Neuron (in vitro differentiated cells): ENCODE data around the gene SLC26A9.

Experiments used
- H2AFZ ChIP-seq: one replicate; pipeline ENCODE4 v1.6.1; 2013; ENCODE audit warnings: low read depth, mild to moderate bottlenecking, inconsistent platforms, low read length, moderate library complexity
- H3K27me3 ChIP-seq: one replicate; pipeline ENCODE4 v1.6.1; 2013; ENCODE audit warnings: low read length; ENCODE audit not compliant: insufficient read depth
- H3K36me3 ChIP-seq: one replicate; pipeline ENCODE4 v1.6.1; 2013; ENCODE audit warnings: low read length; ENCODE audit not compliant: insufficient read depth
- H3K4me1 ChIP-seq: one replicate; pipeline ENCODE4 v1.6.1; 2013; ENCODE audit warnings: low read length; ENCODE audit not compliant: insufficient read depth
- H3K4me3 ChIP-seq: 2 replicates; pipeline ENCODE4 v1.5.1; 2013; ENCODE audit warnings: mild to moderate bottlenecking, low read length, moderate library complexity
- H3K9me3 ChIP-seq: one replicate; pipeline ENCODE4 v1.6.1; 2013; ENCODE audit warnings: low read length

SLC26A9 gene, protein sequence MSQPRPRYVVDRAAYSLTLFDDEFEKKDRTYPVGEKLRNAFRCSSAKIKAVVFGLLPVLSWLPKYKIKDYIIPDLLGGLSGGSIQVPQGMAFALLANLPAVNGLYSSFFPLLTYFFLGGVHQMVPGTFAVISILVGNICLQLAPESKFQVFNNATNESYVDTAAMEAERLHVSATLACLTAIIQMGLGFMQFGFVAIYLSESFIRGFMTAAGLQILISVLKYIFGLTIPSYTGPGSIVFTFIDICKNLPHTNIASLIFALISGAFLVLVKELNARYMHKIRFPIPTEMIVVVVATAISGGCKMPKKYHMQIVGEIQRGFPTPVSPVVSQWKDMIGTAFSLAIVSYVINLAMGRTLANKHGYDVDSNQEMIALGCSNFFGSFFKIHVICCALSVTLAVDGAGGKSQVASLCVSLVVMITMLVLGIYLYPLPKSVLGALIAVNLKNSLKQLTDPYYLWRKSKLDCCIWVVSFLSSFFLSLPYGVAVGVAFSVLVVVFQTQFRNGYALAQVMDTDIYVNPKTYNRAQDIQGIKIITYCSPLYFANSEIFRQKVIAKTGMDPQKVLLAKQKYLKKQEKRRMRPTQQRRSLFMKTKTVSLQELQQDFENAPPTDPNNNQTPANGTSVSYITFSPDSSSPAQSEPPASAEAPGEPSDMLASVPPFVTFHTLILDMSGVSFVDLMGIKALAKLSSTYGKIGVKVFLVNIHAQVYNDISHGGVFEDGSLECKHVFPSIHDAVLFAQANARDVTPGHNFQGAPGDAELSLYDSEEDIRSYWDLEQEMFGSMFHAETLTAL

DNA sequence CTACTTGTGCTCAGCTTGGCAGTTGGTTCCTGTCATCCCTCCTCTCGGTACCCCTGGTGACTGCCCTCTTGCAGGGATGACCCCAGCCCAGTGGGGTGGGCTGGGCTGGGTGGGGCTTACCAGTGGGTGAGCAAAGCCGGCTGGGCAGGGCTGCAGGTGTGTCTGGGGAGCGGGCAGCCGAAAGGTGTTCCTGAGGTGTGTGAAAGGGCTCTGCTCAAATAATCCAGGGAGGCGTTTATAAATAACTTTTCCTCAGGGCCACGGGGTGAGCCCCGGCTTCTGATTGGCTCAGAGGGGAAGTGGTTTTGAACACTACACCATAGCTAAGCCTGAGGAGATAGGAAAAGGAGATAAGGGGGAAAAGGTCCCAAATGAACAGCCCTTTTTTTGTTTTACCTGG, at the start of gene SLC26A9:
Gene SLC26A9, minus strand, starts transcription at position 212 of the 400 bp plus-strand sequence. CDS start 7,636 bp downstream, outside the sequence.
- no peaks in the 10 kb centered on the region for H3K27me3 ChIP-seq
- H3K9me3 ChIP-seq, result no peaks in the 10 kb centered on the region
- no peaks in the 10 kb centered on the region for H3K36me3 ChIP-seq
- H3K4me3 ChIP-seq, result no peak within 1 kb of the TSS
- no peaks in the 10 kb centered on the region for H3K4me1 ChIP-seq
- no peak within 1 kb of the TSS for H2AFZ ChIP-seq

DNA sequence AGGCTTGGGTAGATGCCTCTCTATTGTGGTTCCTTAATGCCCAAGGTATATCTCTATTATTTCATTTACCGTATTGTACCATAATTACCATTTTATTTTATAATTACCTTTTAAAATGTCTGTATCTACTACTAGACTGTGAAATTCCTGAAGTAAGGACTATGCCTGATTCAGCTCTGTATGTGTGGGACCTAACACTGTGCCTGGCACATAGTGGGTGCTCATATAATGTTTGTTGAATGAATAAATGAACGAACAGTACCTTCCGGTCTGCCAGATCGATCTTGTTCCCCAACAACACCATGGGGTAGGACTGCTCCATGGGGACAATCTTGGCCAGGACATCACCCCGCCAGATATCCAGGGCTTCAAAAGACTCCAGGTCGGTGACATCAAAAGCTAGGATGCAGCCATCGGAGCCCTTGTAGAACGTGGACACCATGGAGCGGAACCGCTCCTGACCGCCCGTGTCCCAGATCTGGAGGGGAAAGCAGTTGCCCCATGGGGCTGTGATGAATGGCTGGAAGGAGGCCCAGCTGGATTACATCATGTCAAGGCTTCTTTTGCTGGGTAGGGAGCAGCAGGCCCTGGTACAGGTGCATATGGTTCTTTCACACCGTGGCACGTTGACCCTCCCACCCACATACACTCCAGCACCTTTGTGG, 49.1 kb upstream of the SLC26A9 start:
- no peak overlapping the region for H3K4me3 ChIP-seq
- H3K27me3 ChIP-seq, result no peaks in the 10 kb centered on the region
- H2AFZ ChIP-seq, result no peak overlapping the region
- H3K36me3 ChIP-seq, result no peaks in the 10 kb centered on the region
- H3K9me3 ChIP-seq, result no peaks in the 10 kb centered on the region
- peaks cover 3% of the 10 kb centered on the region for H3K4me1 ChIP-seq

DNA sequence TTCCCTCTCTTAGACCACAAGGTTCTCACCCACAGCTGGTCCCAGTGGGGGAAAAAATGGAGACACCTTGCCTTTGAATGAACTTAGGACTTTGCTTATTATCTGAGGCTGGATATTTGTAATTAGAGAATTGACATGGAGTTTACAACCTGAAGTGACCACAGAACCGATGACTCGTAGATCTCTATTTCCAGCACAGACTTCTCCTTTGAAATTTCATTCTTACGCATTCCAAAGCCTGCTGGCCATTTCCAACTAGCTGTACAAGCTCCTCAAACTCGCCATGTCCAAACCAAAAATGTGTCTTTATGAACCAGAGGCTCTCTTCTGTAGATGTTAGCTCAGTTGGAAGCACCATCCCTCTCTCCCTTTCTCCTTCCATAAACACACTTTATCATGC, 48.0 kb upstream of the SLC26A9 start:
- Histone ChIP-seq H3K4me3 (no peak overlapping the region), H3K4me1 (peaks cover 3% of the 10 kb centered on the region), H2AFZ (no peak overlapping the region), H3K9me3 (no peaks in the 10 kb centered on the region), H3K36me3 (no peaks in the 10 kb centered on the region), H3K27me3 (no peaks in the 10 kb centered on the region)

DNA sequence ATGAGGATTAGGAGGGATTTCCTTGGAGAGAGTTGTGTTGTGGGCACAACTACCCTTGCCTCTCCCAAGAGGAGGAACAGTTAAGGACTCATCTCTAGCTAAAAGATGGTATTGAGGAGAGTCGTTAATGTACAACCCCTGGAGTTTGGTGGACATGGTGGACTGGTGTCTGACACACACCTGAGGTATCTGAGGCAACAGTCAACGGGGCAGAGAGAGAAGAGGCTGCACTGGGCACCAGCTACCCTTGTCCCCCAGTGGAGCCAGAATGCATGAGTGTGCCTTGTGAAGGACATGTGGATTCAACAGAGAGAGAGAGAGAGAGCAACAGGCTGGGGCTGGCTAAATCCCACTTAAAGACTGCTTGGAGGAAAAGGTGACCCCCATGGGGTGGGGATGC, 47.0 kb upstream of the SLC26A9 start:
- Histone ChIP-seq H3K27me3 (no peaks in the 10 kb centered on the region), H2AFZ (no peak overlapping the region), H3K36me3 (no peaks in the 10 kb centered on the region), H3K9me3 (no peaks in the 10 kb centered on the region), H3K4me3 (no peak overlapping the region), H3K4me1 (peaks cover 3% of the 10 kb centered on the region)

DNA sequence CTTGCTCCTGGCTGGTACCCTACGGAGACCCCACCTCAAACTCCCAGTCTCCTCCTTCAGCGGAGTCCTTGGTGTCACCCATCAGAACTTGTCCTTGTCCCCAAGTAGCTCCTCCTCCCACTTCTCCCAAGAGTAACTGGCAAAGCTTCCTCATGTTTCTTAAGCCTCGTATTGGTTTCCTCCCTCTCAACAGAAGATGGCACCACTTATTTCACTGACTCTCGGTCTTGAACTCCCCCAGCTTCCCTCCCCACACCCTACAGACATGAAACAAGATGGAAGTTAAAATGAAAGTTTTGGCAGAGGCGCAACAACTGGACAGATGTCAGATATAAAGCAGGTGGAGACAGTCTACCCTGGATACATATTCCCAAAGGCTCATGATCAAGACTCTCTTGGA, 46.5 kb upstream of the SLC26A9 start:
- peaks cover 3% of the 10 kb centered on the region for H3K4me1 ChIP-seq
- no peaks in the 10 kb centered on the region for H3K36me3 ChIP-seq
- no peaks in the 10 kb centered on the region for H3K27me3 ChIP-seq
- H3K9me3 ChIP-seq, result no peaks in the 10 kb centered on the region
- H2AFZ ChIP-seq, result no peak overlapping the region
- no peak overlapping the region for H3K4me3 ChIP-seq

DNA sequence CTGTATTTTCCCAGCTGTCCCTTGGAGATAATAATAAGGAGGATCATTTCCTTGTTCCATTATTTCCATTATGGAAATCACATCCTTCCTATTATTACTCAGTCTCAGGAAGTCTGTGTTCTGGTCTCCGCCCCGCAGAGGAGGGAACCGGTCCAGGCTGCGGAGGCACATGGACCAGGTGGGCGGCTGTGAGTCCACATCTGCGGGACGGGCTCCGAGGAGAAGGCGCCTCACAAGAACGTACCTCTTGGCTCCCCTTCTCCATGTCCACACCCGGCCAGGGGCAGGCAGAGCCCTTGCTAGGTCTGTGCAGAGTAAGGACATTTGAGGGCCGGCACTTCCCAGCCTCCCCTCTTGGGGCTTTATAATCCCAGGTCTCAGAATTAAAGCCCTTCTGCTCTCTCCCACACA, 45.3 kb upstream of the SLC26A9 start:
- H2AFZ ChIP-seq, result no peak overlapping the region
- no peaks in the 10 kb centered on the region for H3K4me1 ChIP-seq
- no peaks in the 10 kb centered on the region for H3K36me3 ChIP-seq
- H3K4me3 ChIP-seq, result no peak overlapping the region
- H3K27me3 ChIP-seq, result no peaks in the 10 kb centered on the region
- no peaks in the 10 kb centered on the region for H3K9me3 ChIP-seq

DNA sequence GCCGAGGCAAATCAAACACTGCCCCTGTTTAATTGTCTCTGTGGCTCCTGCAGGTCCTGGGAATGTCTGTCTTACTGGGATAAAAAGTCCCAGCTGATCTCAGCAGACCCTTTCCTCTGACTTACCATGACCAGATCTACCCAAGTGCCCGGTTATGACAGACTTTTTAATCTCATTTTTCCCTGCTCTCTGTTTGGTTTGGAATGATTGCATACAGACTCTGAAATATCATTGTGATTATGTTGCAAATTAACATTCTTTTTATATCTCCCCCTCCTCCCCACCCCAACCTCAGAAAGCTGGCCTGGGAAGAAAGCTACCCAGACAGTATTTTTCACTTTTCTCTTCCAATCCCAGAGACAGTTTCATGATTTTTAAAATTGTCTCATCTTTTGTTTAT, 43.6 kb upstream of the SLC26A9 start:
- H3K27me3 ChIP-seq, result peaks cover 3% of the 10 kb centered on the region

DNA sequence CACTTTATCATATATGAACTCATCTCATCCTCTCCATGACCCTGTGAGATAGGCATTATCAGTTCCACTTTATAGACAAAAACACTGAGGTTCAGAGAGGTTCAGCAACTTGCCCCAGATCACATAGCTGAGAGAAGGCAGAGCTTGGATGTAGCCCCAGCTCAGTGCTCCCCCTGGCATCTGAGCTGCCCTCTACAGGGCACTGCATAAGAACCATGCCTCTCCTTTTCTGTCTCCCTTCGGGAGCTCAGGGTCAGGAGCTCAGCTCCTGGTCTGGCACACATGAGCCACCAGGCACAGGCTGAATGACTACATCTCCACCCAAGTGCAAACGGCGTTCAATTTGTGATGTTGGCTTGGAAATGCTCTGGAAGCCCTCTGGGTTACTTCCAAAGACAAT, 43.0 kb upstream of the SLC26A9 start:
- peaks cover 3% of the 10 kb centered on the region for H3K27me3 ChIP-seq
- no peaks in the 10 kb centered on the region for H3K36me3 ChIP-seq
- H3K4me1 ChIP-seq, result no peaks in the 10 kb centered on the region
- no peak overlapping the region for H2AFZ ChIP-seq
- no peak overlapping the region for H3K4me3 ChIP-seq
- H3K9me3 ChIP-seq, result no peaks in the 10 kb centered on the region

More for the DNA sequence above, 43.6 kb upstream of the SLC26A9 start:
- Histone ChIP-seq H2AFZ (no peak overlapping the region), H3K4me3 (no peak overlapping the region), H3K9me3 (no peaks in the 10 kb centered on the region), H3K4me1 (no peaks in the 10 kb centered on the region), H3K36me3 (no peaks in the 10 kb centered on the region)

DNA sequence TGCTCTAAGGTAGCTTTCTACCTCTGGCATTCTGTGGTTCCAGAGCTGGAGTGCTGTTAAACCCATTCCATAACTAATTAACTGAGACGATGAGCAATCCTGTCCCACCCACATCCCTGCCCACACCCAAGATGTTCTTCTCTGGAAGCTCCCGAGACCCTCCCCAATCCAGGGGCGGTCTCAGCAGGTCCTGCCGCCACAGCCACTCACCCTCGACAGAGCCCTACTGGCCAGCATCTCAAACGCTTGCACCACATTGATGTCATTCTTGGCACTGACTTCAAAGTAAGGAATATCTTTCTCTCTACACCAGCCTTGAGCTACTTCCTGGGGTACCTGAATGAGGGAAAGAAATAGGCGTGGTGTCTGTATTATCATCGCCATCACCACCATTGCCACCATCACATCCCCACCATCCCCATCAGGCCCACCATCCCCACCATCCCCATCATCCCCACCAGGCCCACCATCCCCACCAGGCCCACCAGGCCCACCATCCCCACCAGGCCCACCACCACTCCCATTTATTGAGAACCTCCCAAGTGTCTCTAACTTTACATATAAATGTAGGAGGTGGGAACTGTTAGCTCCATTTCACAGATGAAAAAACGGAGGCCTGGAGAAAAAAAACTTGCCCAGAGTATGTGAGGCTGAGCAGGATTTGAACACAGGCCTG, 42.2 kb upstream of the SLC26A9 start:
- H3K4me3 ChIP-seq, result no peak overlapping the region
- H3K27me3 ChIP-seq, result peaks cover 3% of the 10 kb centered on the region
- no peaks in the 10 kb centered on the region for H3K4me1 ChIP-seq
- H2AFZ ChIP-seq, result no peak overlapping the region
- H3K9me3 ChIP-seq, result no peaks in the 10 kb centered on the region
- H3K36me3 ChIP-seq, result no peaks in the 10 kb centered on the region

DNA sequence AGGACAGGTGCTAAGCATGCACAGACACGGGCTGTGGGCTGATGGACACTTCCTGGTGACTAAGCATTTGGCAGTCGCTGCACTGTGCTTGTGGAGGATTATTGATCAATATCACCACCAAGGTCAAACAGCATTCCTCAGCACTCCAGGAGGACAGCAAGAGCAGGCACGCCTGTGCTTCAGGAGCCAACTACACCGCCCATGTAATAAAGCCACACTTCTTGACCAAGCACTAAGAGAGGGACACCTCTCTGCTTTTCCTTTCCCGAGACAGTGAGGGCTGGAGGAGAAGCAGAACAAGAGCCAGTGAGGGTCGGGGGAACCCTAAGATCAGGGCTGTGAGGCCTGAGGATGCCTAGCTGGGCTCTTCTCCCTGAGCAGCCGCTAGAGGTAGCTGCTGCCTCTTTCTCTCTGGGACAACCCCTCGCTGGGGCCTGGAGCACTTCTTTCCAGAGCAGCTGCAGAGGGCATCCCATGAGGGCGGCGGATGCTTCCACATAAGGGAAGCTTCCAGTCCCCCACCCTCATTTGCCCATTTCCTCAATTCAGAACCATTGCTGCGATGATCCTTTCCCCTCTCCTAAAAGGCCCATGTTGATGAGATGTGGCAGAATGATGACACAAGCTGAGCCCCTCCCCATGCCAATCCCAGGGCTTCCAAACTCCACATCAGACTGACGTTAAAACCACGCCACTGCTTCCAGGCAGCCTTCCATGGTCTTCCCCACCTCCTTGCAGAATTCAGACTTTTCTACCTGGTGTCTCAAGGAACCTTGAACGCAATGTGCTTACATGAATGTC, 40.9 kb upstream of the SLC26A9 start:
- no peak overlapping the region for H2AFZ ChIP-seq
- no peak overlapping the region for H3K4me3 ChIP-seq
- H3K9me3 ChIP-seq, result no peaks in the 10 kb centered on the region
- peaks cover 5% of the 10 kb centered on the region for H3K27me3 ChIP-seq
- no peaks in the 10 kb centered on the region for H3K4me1 ChIP-seq
- H3K36me3 ChIP-seq, result no peaks in the 10 kb centered on the region

DNA sequence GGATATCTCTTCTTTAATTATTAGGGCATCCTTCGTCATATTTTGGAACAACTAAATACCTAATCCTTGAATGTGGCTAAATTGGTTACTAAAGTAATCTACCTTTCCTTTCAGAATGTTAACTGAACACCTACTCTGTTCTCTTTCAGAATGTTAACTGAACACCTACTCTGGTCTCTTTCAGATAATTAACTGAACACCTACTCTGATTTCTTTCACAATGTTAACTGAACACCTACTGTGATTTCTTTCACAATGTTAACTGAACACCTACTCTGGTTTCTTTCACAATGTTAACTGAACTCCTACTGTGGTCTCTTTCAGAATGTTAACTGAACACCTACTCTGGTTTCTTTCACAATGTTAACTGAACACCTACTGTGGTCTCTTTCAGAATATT, 38.0 kb upstream of the SLC26A9 start:
- H3K36me3 ChIP-seq, result no peaks in the 10 kb centered on the region
- H3K4me3 ChIP-seq, result no peak overlapping the region
- H3K4me1 ChIP-seq, result peaks cover 7% of the 10 kb centered on the region
- peaks cover 5% of the 10 kb centered on the region for H3K27me3 ChIP-seq
- H2AFZ ChIP-seq, result no peak overlapping the region
- no peaks in the 10 kb centered on the region for H3K9me3 ChIP-seq

DNA sequence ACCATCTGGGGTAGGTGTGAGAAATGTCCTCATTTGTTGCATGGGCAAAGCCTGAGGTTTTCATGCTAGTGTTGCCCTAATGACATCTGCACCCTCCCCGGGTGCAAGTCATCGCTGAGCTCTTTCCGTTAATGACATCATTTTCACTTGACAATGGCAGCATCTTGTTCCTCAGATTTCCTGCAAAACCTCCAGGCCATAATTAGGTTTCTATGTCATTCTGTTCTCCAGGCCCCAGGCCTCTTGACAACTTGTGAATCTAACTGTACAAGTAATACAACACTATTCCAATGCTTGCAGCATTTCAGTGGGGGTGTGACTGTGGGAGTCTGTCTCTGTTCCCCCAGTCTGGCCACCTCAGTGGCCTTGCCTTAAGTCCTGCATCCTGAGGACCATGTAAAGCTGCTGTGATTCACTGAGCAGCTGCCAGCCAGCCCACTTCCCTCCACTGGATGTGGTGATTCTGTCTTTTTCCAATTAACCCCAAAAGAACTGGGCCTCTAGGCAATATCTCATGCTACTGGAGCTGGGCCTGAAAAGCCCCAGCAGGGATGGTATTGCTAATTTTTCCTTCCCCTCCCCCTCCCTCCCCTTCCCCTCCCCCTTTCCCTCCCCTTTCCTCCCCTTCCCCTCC, 37.1 kb upstream of the SLC26A9 start:
- Histone ChIP-seq H3K4me3 (no peak overlapping the region), H3K9me3 (no peaks in the 10 kb centered on the region), H2AFZ (no peak overlapping the region), H3K4me1 (peaks cover 7% of the 10 kb centered on the region), H3K27me3 (peaks cover 5% of the 10 kb centered on the region), H3K36me3 (no peaks in the 10 kb centered on the region)
